Measurements from ENCODE around the gene BRINP2.

Gene BRINP2

DNA sequence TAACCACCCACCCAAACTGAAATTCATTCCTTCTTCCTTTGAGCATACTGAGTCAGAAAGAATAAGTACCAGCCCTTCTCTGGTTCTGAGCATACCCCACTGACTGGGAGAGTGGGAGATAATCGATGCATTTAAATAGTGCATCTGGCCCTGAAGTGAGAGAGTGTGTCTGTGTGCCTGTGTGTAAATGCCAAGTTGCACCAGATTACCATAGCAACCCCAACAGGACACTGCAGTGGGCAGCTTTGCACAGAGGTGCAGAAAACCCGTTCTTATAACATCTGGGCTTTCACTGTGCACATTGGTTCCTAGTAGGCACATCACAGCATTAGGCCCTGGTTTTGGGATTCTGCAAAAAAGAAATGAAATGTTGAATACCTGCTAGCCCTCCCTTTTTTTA lies 8.5 kb upstream of the BRINP2 start:
- TF ChIP-seq, protein P1, sequence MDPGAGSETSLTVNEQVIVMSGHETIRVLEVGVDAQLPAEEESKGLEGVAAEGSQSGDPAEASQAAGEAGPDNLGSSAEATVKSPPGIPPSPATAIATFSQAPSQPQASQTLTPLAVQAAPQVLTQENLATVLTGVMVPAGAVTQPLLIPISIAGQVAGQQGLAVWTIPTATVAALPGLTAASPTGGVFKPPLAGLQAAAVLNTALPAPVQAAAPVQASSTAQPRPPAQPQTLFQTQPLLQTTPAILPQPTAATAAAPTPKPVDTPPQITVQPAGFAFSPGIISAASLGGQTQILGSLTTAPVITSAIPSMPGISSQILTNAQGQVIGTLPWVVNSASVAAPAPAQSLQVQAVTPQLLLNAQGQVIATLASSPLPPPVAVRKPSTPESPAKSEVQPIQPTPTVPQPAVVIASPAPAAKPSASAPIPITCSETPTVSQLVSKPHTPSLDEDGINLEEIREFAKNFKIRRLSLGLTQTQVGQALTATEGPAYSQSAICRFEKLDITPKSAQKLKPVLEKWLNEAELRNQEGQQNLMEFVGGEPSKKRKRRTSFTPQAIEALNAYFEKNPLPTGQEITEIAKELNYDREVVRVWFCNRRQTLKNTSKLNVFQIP (CRISPR knock-in tag; IDR thresholded peaks at IDR 0.05; ENCODE audit: borderline replicate concordance, low read depth): no peak
- TF ChIP-seq CSDC2 (CRISPR knock-in tag; IDR thresholded peaks at IDR 0.05) (no peak), ZNF70 (CRISPR knock-in tag; IDR thresholded peaks at IDR 0.05) (no peak), TCF4 (CRISPR knock-in tag; IDR thresholded peaks at IDR 0.05; ENCODE audit: borderline replicate concordance) (no peak), ARNTL (CRISPR knock-in tag; IDR thresholded peaks at IDR 0.05; ENCODE audit: borderline replicate concordance, low read depth) (no peak), ZFP3 (CRISPR knock-in tag; IDR thresholded peaks at IDR 0.05) (no peak), PPARA (CRISPR knock-in tag; IDR thresholded peaks at IDR 0.05; ENCODE audit: borderline replicate concordance) (no peak), ZFP30 (CRISPR knock-in tag; IDR thresholded peaks at IDR 0.05) (no peak), TOX (CRISPR knock-in tag; IDR thresholded peaks at IDR 0.05; ENCODE audit: borderline replicate concordance) (no peak), CSRNP3 (CRISPR knock-in tag; IDR thresholded peaks at IDR 0.05) (no peak), ISL1 (CRISPR knock-in tag; IDR thresholded peaks at IDR 0.05) (no peak), TSHZ2 (CRISPR knock-in tag; IDR thresholded peaks at IDR 0.05) (no peak)
- TF ChIP-seq, protein P2, sequence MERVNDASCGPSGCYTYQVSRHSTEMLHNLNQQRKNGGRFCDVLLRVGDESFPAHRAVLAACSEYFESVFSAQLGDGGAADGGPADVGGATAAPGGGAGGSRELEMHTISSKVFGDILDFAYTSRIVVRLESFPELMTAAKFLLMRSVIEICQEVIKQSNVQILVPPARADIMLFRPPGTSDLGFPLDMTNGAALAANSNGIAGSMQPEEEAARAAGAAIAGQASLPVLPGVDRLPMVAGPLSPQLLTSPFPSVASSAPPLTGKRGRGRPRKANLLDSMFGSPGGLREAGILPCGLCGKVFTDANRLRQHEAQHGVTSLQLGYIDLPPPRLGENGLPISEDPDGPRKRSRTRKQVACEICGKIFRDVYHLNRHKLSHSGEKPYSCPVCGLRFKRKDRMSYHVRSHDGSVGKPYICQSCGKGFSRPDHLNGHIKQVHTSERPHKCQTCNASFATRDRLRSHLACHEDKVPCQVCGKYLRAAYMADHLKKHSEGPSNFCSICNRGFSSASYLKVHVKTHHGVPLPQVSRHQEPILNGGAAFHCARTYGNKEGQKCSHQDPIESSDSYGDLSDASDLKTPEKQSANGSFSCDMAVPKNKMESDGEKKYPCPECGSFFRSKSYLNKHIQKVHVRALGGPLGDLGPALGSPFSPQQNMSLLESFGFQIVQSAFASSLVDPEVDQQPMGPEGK (CRISPR knock-in tag; IDR thresholded peaks at IDR 0.05; ENCODE audit: borderline replicate concordance): no peak
- TF ChIP-seq, protein P3, sequence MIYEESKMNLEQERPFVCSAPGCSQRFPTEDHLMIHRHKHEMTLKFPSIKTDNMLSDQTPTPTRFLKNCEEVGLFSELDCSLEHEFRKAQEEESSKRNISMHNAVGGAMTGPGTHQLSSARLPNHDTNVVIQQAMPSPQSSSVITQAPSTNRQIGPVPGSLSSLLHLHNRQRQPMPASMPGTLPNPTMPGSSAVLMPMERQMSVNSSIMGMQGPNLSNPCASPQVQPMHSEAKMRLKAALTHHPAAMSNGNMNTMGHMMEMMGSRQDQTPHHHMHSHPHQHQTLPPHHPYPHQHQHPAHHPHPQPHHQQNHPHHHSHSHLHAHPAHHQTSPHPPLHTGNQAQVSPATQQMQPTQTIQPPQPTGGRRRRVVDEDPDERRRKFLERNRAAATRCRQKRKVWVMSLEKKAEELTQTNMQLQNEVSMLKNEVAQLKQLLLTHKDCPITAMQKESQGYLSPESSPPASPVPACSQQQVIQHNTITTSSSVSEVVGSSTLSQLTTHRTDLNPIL (CRISPR knock-in tag; IDR thresholded peaks at IDR 0.05; ENCODE audit: low read depth): no peak
- ATAC-seq: no peak

DNA sequence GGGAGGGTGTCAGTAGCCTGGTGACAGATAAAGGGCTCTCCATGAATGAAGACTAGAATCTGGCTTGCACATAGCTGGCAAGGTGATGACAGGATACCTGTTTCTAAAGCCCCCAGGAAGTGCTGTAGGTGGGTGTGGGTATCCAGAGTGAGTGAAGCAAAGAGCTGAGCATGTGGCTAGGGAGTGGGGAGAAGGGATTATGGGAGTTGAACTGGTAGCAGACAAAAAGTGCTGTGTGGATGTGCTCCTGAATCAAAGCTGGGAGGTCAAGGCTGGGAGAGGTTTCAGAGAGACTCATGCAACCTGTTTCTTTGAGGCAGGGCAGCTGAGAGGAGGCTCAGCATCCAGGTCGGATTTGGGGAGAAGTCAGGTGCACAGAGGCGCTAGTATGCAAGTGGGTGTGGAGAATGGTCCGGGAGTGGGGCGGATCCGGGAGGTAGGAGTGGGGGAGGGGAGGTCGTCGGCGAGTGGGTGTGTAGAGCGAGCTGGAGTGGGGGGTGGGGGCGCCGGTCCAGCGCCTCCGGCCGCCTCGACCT lies 6.8 kb upstream of the BRINP2 start:
- TF ChIP-seq SNAI2 (CRISPR knock-in tag; IDR thresholded peaks at IDR 0.05): no peak
- no peak for TF ChIP-seq ISL1 (CRISPR knock-in tag; IDR thresholded peaks at IDR 0.05)
- TF ChIP-seq, protein P2 (CRISPR knock-in tag; IDR thresholded peaks at IDR 0.05; ENCODE audit: borderline replicate concordance): no peak
- no peak for TF ChIP-seq GLIS3 (CRISPR knock-in tag; IDR thresholded peaks at IDR 0.05)
- no peak for ATAC-seq

DNA sequence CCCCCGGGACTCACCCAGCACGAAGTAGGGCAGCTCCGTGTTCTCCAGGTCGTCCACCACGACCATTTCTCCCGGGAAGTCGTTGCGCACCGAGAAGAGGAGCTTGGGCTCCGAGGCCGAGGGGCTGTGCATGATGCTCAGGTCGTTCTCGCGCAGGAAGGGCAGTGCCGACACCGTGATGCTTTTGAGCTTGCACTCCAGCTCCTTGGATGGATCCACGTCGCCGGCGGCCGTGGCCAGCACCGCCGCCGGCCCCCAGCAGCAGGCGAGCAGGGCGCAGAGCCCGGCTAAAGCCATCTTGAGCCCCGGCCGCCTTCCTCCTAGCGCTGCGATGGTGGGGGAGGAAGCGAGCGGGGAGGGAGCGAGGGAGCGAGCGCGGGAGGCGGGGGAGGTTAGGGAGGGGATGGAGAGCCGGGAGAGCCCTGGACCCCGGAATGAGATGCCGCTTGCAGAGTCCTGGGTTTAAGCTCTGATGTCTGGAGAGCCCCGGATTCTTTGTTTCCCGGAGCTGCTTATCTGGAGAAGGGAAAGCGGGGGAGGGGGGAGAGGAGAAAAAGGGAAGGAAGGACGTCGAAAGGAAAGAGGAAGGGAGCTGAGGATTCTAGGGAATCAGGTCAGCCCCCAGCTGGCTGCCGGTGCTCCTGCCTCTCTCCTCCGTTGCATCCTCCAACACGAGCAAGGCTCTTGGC lies 6.2 kb upstream of the BRINP2 start, which contains the start of gene ASTN1:
ASTN1 (minus strand) TSS at position 333 of the 689 bp plus-strand sequence; CDS start at position 297, 36 bp downstream.
- no peak for TF ChIP-seq TCF4 (CRISPR knock-in tag; IDR thresholded peaks at IDR 0.05; ENCODE audit: borderline replicate concordance)
- no peak for TF ChIP-seq ESRRG (CRISPR knock-in tag; IDR thresholded peaks at IDR 0.05)
- TF ChIP-seq, protein P3 (CRISPR knock-in tag; IDR thresholded peaks at IDR 0.05; ENCODE audit: low read depth): no peak
- TF ChIP-seq ZNF8 (CRISPR knock-in tag; IDR thresholded peaks at IDR 0.05): no peak
- TF ChIP-seq ISL1 (CRISPR knock-in tag; IDR thresholded peaks at IDR 0.05): no peak
- no peak for TF ChIP-seq OSR1 (CRISPR knock-in tag; IDR thresholded peaks at IDR 0.05)
- no peak for TF ChIP-seq SNAI2 (CRISPR knock-in tag; IDR thresholded peaks at IDR 0.05)
- TF ChIP-seq PPARA (CRISPR knock-in tag; IDR thresholded peaks at IDR 0.05; ENCODE audit: borderline replicate concordance): no peak
- peak; percentile 51 for ATAC-seq
